Adrenal gland (tissue), 12 donors: ENCODE measurements around the gene MBTD1. TPM values are rescaled to one million over a fixed set of nuclear protein-coding genes. Genes with fewer than 3 reads are reported as not detected.

Experiments used
- DNase-seq, 7 donors: peaks; one replicate each; pipeline ENCODE4 v3.0.0-alpha.2; 2019 to 2020
- H3K27ac ChIP-seq, 5 donors: fragments of 200-600 bp; sonication (generic) in 4 of 5; 1 replicate in 3 of 5; 2 replicates in 2 of 5; pipeline versions ENCODE4 v1.5.1 to v1.8.0; 2016 to 2020; ENCODE audit warnings: mild to moderate bottlenecking in 1 of 5
- H3K27me3 ChIP-seq: fragments of 200-600 bp; 2 replicates; pipeline ENCODE4 v1.8.0; 2021
- H3K36me3 ChIP-seq, 2 donors: fragments of 200-600 bp; replicated peaks in 1 of 2; 1 replicate in 1 of 2; 2 replicates in 1 of 2; pipeline versions ENCODE4 v1.5.1 to v1.8.0; 2018 to 2022
- H3K4me1 ChIP-seq, 2 donors: fragments of 200-600 bp; replicated peaks in 1 of 2; 1 replicate in 1 of 2; 2 replicates in 1 of 2; pipeline versions ENCODE4 v1.5.1 to v1.8.0; 2018 to 2021
- H3K4me3 ChIP-seq, 4 donors: fragments of 200-600 bp; sonication (generic) in 3 of 4; one replicate each; pipeline ENCODE4 v1.5.1; 2016 to 2018
- H3K9me3 ChIP-seq, 3 donors: fragments of 200-600 bp; sonication (generic) in 1 of 3; replicated peaks in 1 of 3; 1 replicate in 2 of 3; 2 replicates in 1 of 3; pipeline versions ENCODE4 v1.5.1 to v1.8.0; 2016 to 2021
- POLR2A ChIP-seq, 2 donors: fragments of 450-650 bp; IDR thresholded peaks; one replicate each; pipeline ENCODE4 v1.6.1; 2017; ENCODE audit warnings: antibody characterized with exemption in 2 of 2, mild to moderate bottlenecking in 2 of 2, moderate library complexity in 1 of 2
- WGBS, 4 donors: extraction: QIAGEN DNeasy Blood & Tissue Kit in 2 of 4; methylation state at CpG; one replicate each; pipeline versions ENCODE4 v1.1.5 to v1.1.7; 2013 to 2017; 5-methylcytosine and 5-hydroxymethylcytosine counted together
- intact Hi-C, 2 donors: fragments of 100-400 bp; cut with DNase I; formaldehyde crosslinking; loops; one replicate each; pipeline versions ENCODE4 v1.14.1 to v1.15.0; 2022 to 2023
- polyA plus RNA-seq, 3 donors: library from polyadenylated mRNA; stranded (reverse); fragments of 200-250 nt in 2 of 3; fragments of 350-450 nt in 1 of 3; fragmentation: Illumina TruSeq in 1 of 3; extraction: RNeasy Lipid Tissue Mini Kit (QIAGEN cat#74804) in 1 of 3; gene quantifications; one replicate each; pipeline ENCODE4 v1.2.3, GENCODE V29; 2013 to 2014
- total RNA-seq, 9 donors: library from RNA; depleted of rRNA in 4 of 9; stranded (reverse); fragments of >200 nt in 4 of 9; fragments of 120-200 nt in 1 of 9; fragmentation: NEBNext Ultra II Directional in 1 of 9; extraction: Animal tissue kit (Norgen Biotek cat#: 25700) in 1 of 9; gene quantifications; one replicate each; pipeline versions ENCODE4 v1.1.0 to v1.2.4, GENCODE V29; 2013 to 2023
- TF ChIP-seq, protein P1 (sequence below), 6 experiments: fragments of 450-650 bp in 4 of 6; fragments of 200-600 bp in 2 of 6; sonication (generic) in 1 of 6; IDR thresholded peaks; 1 replicate in 5 of 6; 2 replicates in 1 of 6; pipeline versions ENCODE4 v1.5.1 to v1.8.0; 2016 to 2021; ENCODE audit warnings: antibody characterized with exemption in 6 of 6, mild to moderate bottlenecking in 2 of 6, moderate library complexity in 1 of 6
- donor health status: healthy with polysubstance abuse.
- donor health status: Bipolar disorder and iron deficiency.
- donor health status: DM: yes; HTN: yes; CAD: no.
- donor health status: DM: no; HTN: no; CAD: no.
- donor health status: DM: no; HTN: no; CAD: no.
- donor health status: DM: yes; HTN: yes; CAD: no.

Gene MBTD1
- total and polyA plus RNA-seq, 12 donors, result 5.5 to 20.0 (median 10.3) TPM

- Histone ChIP-seq H3K4me1 (peaks cover 0 to 17% of the 10 kb centered on the region in 2 donors), H3K36me3 (peaks cover 0 to 17% of the 10 kb centered on the region in 2 donors), H3K27ac (peak overlapping the region in 1 of 5 donors; percentile 23), H3K27me3 (no peaks in the 10 kb centered on the region), H3K9me3 (no peaks in the 10 kb centered on the region), H3K4me3 (peak overlapping the region in 1 of 4 donors; percentile 0)
- WGBS, 4 donors, result 34 to 37% (median 36%) methylated on average over 10 of the region's 10 CpGs
- intact Hi-C loops, result loop anchor here in 1 of 2 donors (5.0 kb wide), 1 partner anchor 33 kb away; no protein-coding TSS in a partner anchor
- TF ChIP-seq, protein P1, sequence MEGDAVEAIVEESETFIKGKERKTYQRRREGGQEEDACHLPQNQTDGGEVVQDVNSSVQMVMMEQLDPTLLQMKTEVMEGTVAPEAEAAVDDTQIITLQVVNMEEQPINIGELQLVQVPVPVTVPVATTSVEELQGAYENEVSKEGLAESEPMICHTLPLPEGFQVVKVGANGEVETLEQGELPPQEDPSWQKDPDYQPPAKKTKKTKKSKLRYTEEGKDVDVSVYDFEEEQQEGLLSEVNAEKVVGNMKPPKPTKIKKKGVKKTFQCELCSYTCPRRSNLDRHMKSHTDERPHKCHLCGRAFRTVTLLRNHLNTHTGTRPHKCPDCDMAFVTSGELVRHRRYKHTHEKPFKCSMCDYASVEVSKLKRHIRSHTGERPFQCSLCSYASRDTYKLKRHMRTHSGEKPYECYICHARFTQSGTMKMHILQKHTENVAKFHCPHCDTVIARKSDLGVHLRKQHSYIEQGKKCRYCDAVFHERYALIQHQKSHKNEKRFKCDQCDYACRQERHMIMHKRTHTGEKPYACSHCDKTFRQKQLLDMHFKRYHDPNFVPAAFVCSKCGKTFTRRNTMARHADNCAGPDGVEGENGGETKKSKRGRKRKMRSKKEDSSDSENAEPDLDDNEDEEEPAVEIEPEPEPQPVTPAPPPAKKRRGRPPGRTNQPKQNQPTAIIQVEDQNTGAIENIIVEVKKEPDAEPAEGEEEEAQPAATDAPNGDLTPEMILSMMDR (IDR thresholded peaks at IDR 0.05), result no peak
- TF ChIP-seq POLR2A (IDR thresholded peaks at IDR 0.05), result no peak
- no peak for DNase-seq
These were observed 35.2 kb downstream of the MBTD1 start for GRCh38 chr17:51224402-51225262.

DNA sequence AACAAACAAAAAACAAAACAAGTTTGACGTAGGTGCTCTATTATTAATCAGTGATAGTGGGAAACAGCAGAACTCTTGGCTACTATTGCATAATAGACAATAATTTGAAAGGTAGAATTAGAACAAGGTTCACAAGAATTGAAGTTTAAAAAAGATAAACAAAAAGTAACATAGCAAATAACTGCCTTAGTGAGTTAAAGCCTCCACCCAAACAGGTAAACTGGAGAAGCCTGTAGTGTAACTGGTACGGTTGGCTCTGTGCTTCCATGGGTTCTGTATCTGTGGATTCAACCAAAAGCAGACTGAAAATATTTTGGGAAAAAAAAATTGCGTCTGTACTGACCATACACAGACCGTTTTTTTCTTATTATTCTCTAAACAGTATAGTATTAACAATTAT, 38.5 kb downstream of the MBTD1 start:
- H3K4me1 ChIP-seq, result peaks cover 0 to 17% of the 10 kb centered on the region in 2 donors
- intact Hi-C loops, result loop anchor here in 1 of 2 donors (5.0 kb wide), 1 partner anchor 36 kb away; no protein-coding TSS in a partner anchor
- H3K27ac ChIP-seq, result no peak overlapping the region
- H3K4me3 ChIP-seq, result no peak overlapping the region
- H3K9me3 ChIP-seq, result no peaks in the 10 kb centered on the region
- H3K36me3 ChIP-seq, result peaks cover 0 to 43% of the 10 kb centered on the region in 2 donors
- no peak for DNase-seq
- H3K27me3 ChIP-seq, result no peaks in the 10 kb centered on the region
- TF ChIP-seq, protein P1 (IDR thresholded peaks at IDR 0.05), result no peak
- TF ChIP-seq POLR2A (IDR thresholded peaks at IDR 0.05), result no peak
- WGBS, 4 donors, result 86 to 93% (median 92%) methylated on average over 4 of the region's 4 CpGs

GRCh38 chr17:51217946-51218345, 41.9 kb downstream of the MBTD1 start:
- Histone ChIP-seq H3K36me3 (peaks cover 0 to 50% of the 10 kb centered on the region in 2 donors), H3K4me3 (no peak overlapping the region), H3K4me1 (no peaks in the 10 kb centered on the region), H3K27ac (no peak overlapping the region), H3K27me3 (no peaks in the 10 kb centered on the region), H3K9me3 (no peaks in the 10 kb centered on the region)
- no peak for DNase-seq
- no peak for TF ChIP-seq POLR2A (IDR thresholded peaks at IDR 0.05)
- TF ChIP-seq, protein P1 (IDR thresholded peaks at IDR 0.05), result no peak
- intact Hi-C loops, result no loop called here
- WGBS, 4 donors, result 97 to 100% (median 98%) methylated on average over 1 of the region's 1 CpG

- WGBS, 4 donors, result 93 to 100% (median 98%) methylated on average over 1 of the region's 1 CpG
- intact Hi-C loops, result no loop called here
- H3K36me3 ChIP-seq, result peaks cover 0 to 46% of the 10 kb centered on the region in 2 donors
These were observed 44.9 kb downstream of the MBTD1 start for GRCh38 chr17:51214920-51215319.

More at GRCh38 chr17:51214920-51215319, 44.9 kb downstream of the MBTD1 start:
- Histone ChIP-seq H3K4me1 (no peaks in the 10 kb centered on the region), H3K27ac (no peak overlapping the region), H3K4me3 (no peak overlapping the region), H3K9me3 (no peaks in the 10 kb centered on the region), H3K27me3 (no peaks in the 10 kb centered on the region)
- DNase-seq, result no peak
- TF ChIP-seq, protein P1 (IDR thresholded peaks at IDR 0.05), result no peak
- no peak for TF ChIP-seq POLR2A (IDR thresholded peaks at IDR 0.05)
